Stimulated activated CD4-positive, alpha-beta T cell treated with anti-CD3 and anti-CD28 coated beads, Interleukin-2, amount 100 ng/mL, for 4 hours (primary cell): Measurements from ENCODE around the gene POLA1.

ENCODE experiments used
- DNase-seq: peaks from one replicate; pipeline ENCODE4 v3.0.0-alpha.2; 2020; ENCODE audit warnings: low read depth

Gene POLA1

GRCh38 chrX:24969812-24970211, 276.1 kb downstream of the POLA1 start:
- no peak for DNase-seq

- DNase-seq: no peak
Observed at GRCh38 chrX:24979081-24979480, 285.4 kb downstream of the POLA1 start.

GRCh38 chrX:24981030-24981429, 287.3 kb downstream of the POLA1 start:
- no peak for DNase-seq

- DNase-seq: no peak
Observed at GRCh38 chrX:24982306-24982965, 288.7 kb downstream of the POLA1 start.

GRCh38 chrX:24983931-24984330, 290.2 kb downstream of the POLA1 start:
- no peak for DNase-seq

- no peak for DNase-seq
Observed at GRCh38 chrX:24985120-24985519, 291.4 kb downstream of the POLA1 start.

- DNase-seq: no peak
Observed at GRCh38 chrX:24987731-24988130, 294.0 kb downstream of the POLA1 start.

GRCh38 chrX:24988314-24988713, 294.6 kb downstream of the POLA1 start:
- DNase-seq: no peak

- DNase-seq: no peak
Observed at GRCh38 chrX:24990535-24990934, 296.8 kb downstream of the POLA1 start.

GRCh38 chrX:24993879-24994278, 300.2 kb downstream of the POLA1 start:
- DNase-seq: no peak

GRCh38 chrX:24996096-24996709, 302.5 kb downstream of the POLA1 start:
- DNase-seq: no peak

- DNase-seq: no peak
Observed at GRCh38 chrX:24999511-24999910, 305.8 kb downstream of the POLA1 start.

- no peak for DNase-seq
Observed at GRCh38 chrX:25001808-25002660, 308.3 kb downstream of the POLA1 start.

- DNase-seq: no peak
Observed at GRCh38 chrX:25002661-25003020, 308.9 kb downstream of the POLA1 start.

GRCh38 chrX:25003066-25003849, 309.5 kb downstream of the POLA1 start:
- DNase-seq: no peak

- DNase-seq: no peak
Observed at GRCh38 chrX:25004040-25004439, 310.3 kb downstream of the POLA1 start.

GRCh38 chrX:25004485-25005032, 310.8 kb downstream of the POLA1 start:
- DNase-seq: no peak

- no peak for DNase-seq
Observed at GRCh38 chrX:25005034-25005381, 311.3 kb downstream of the POLA1 start.

GRCh38 chrX:25005382-25006185, 311.9 kb downstream of the POLA1 start:
- no peak for DNase-seq

GRCh38 chrX:25006586-25007058, 312.9 kb downstream of the POLA1 start:
- no peak for DNase-seq
